Measurements from ENCODE around the gene CDH23. TPM values are rescaled to one million over a fixed set of nuclear protein-coding genes. Genes with fewer than 3 reads are reported as not detected.
A peak's percentile ranks its signal among the peaks of the same experiment; 100 is the strongest.

CDH23 gene
- polyA plus RNA-seq, 2 of the 4 experiments (the other 2 are of a cell fraction) = 1.1 to 2.3 TPM

GRCh38 chr10:71513540-71513853 is 116.8 kb downstream of the CDH23 start:
- TF ChIP-seq MYC (IDR thresholded peaks at IDR 0.05; ENCODE audit: borderline replicate concordance, low read length) (no peak), NFE2L2 (conservative IDR thresholded peaks at IDR 0.05; ENCODE audit: low read length) (no peak), ZFP36 (IDR thresholded peaks at IDR 0.05; ENCODE audit: borderline replicate concordance, partially characterized antibody) (peak; percentile 69), TFCP2L1 (CRISPR knock-in tag; IDR thresholded peaks at IDR 0.05) (no peak)
- ChIA-PET POLR2A (no interaction called here), CTCF (interaction anchor here (1.0 to 1.4 kb wide), 3 partner anchors 12 to 200 kb away, joined by 4 read pairs; no protein-coding TSS in a partner anchor)
- 40% methylated on average over 2 of the region's 2 CpGs for WGBS (ENCODE audit: missing lambda C conversion rate)
- Histone ChIP-seq H3K4me1 (no peaks in the 10 kb centered on the region), H3K27ac (no peak overlapping the region), H3K9me3 (no peaks in the 10 kb centered on the region), H3K4me3 (no peak overlapping the region), H3K4me2 (no peak overlapping the region)
- DNase-seq (ENCODE audit: low read depth in 1 of 2, low spot score in 1 of 2) = no peak
- no peak for FAIRE-seq
- ATAC-seq = no peak

DNA sequence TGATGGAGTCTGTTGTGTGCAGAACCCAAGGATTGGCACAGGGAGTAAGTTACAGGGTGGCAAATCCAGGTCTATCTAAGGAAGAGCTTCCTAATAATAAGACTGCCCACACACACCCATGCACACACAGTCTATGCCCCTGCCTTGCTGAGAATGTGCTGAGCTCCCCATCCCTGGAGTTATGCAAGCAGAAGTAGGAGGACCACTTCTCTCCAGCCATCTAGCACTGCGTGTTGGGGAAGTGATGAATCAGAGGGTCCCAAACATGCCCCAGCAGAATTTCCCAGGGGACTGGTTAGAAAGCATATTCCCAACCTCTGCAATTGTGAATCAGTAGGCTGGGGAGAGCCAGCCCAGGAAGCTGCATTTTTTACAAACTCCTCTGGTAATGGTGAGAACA is 117.2 kb downstream of the CDH23 start:
- WGBS (ENCODE audit: missing lambda C conversion rate) = 50% methylated on average over 1 of the region's 1 CpG
- Histone ChIP-seq H3K9me3 (no peaks in the 10 kb centered on the region), H3K4me1 (no peaks in the 10 kb centered on the region), H3K4me2 (no peak overlapping the region), H3K4me3 (no peak overlapping the region), H3K27ac (no peak overlapping the region)
- no peak for FAIRE-seq
- no peak for DNase-seq (ENCODE audit: low read depth in 1 of 2, low spot score in 1 of 2)
- ChIA-PET POLR2A (no interaction called here), CTCF (interaction anchor here (1.0 to 1.4 kb wide), 3 partner anchors 12 to 200 kb away, joined by 4 read pairs; no protein-coding TSS in a partner anchor)
- TF ChIP-seq MYC (IDR thresholded peaks at IDR 0.05; ENCODE audit: borderline replicate concordance, low read length) (no peak), USF2 (IDR thresholded peaks at IDR 0.05) (no peak), ZC3H11A (IDR thresholded peaks at IDR 0.05) (no peak), HMGXB4 (CRISPR knock-in tag; IDR thresholded peaks at IDR 0.05; ENCODE audit: borderline replicate concordance) (no peak), EP300 (IDR thresholded peaks at IDR 0.05) (no peak), CEBPB (IDR thresholded peaks at IDR 0.05) (no peak), RARB (CRISPR knock-in tag; IDR thresholded peaks at IDR 0.05) (no peak), FOSB (CRISPR knock-in tag; IDR thresholded peaks at IDR 0.05) (no peak), HOXA7 (CRISPR knock-in tag; IDR thresholded peaks at IDR 0.05) (no peak), SMC3 (IDR thresholded peaks at IDR 0.05) (no peak), HOXB13 (CRISPR knock-in tag; IDR thresholded peaks at IDR 0.05; ENCODE audit: low read depth) (no peak), HOXB5 (CRISPR knock-in tag; IDR thresholded peaks at IDR 0.05) (no peak), TP53 (CRISPR knock-in tag; IDR thresholded peaks at IDR 0.05) (no peak)
- no peak for ATAC-seq

- POLR2A ChIA-PET = interaction anchor here (0.6 kb wide), 1 partner anchor 98 kb away, joined by 3 read pairs; no protein-coding TSS in a partner anchor
- no peak overlapping the region for H3K4me3 ChIP-seq
Measured at GRCh38 chr10:71515531-71516172, 118.9 kb downstream of the CDH23 start.

More at GRCh38 chr10:71515531-71516172, 118.9 kb downstream of the CDH23 start:
- no peak for DNase-seq (ENCODE audit: low read depth in 1 of 2, low spot score in 1 of 2)
- no peaks in the 10 kb centered on the region for H3K4me1 ChIP-seq
- no peaks in the 10 kb centered on the region for H3K9me3 ChIP-seq
- TF ChIP-seq HEYL (CRISPR knock-in tag; IDR thresholded peaks at IDR 0.05) (no peak), EHF (CRISPR knock-in tag; IDR thresholded peaks at IDR 0.05) (no peak), ELK1 (IDR thresholded peaks at IDR 0.05; ENCODE audit: low read depth, low read length) (no peak), HDAC2 (IDR thresholded peaks at IDR 0.05) (no peak), RCOR1 (IDR thresholded peaks at IDR 0.05; ENCODE audit: low read depth, low read length) (no peak), RNF2 (IDR thresholded peaks at IDR 0.05; ENCODE audit: borderline replicate concordance, low read depth) (no peak), FOXS1 (CRISPR knock-in tag; IDR thresholded peaks at IDR 0.05) (no peak), MAFK (IDR thresholded peaks at IDR 0.05; ENCODE audit: partially characterized antibody) (no peak), EHMT2 (IDR thresholded peaks at IDR 0.05; ENCODE audit: low read depth) (no peak), KDM1A (IDR thresholded peaks at IDR 0.05; ENCODE audit: low read depth) (no peak), PBX3 (IDR thresholded peaks at IDR 0.05) (no peak), JUNB (IDR thresholded peaks at IDR 0.05) (no peak), ZSCAN20 (CRISPR knock-in tag; IDR thresholded peaks at IDR 0.05) (no peak), POLR2A (IDR thresholded peaks at IDR 0.05; ENCODE audit: low read length) (no peak), SMC3 (IDR thresholded peaks at IDR 0.05) (no peak), SREBF2 (IDR thresholded peaks at IDR 0.05) (no peak)
- TF ChIP-seq, protein P1, sequence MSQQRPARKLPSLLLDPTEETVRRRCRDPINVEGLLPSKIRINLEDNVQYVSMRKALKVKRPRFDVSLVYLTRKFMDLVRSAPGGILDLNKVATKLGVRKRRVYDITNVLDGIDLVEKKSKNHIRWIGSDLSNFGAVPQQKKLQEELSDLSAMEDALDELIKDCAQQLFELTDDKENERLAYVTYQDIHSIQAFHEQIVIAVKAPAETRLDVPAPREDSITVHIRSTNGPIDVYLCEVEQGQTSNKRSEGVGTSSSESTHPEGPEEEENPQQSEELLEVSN (IDR thresholded peaks at IDR 0.05; ENCODE audit: borderline replicate concordance, low read depth) = no peak
- H3K27ac ChIP-seq = no peak overlapping the region
- no peak overlapping the region for H3K4me2 ChIP-seq
- no peak for ATAC-seq
- CTCF ChIA-PET = interaction anchor here (0.6 to 2.9 kb wide), 5 partner anchors 13 to 197 kb away, joined by 3 to 10 read pairs (median 4); partner anchors contain the start of genes CDH23 and SLC29A3
- FAIRE-seq = no peak

All from A549 (cell line).